OCI-LY3 (cell line): ENCODE measurements around the gene ERMAP.

Source experiments
- EZH2phosphoT487 ChIP-seq: fragments of 200-600 bp; shearing (Covaris generic); IDR thresholded peaks from 2 replicates; pipeline ENCODE4 v1.6.1; 2018; ENCODE audit warnings: antibody characterized with exemption, mixed run types, low read depth
- TF ChIP-seq, protein P1 (sequence below): fragments of 200-600, 300-600 bp; sonication (generic); IDR thresholded peaks from 2 replicates; pipeline ENCODE4 v1.5.1; 2014; ENCODE audit warnings: antibody characterized with exemption, low read length, low read depth

GRCh38 chr1:42861014-42861399 lies 44.1 kb downstream of the ERMAP start:
- TF ChIP-seq, protein P1, sequence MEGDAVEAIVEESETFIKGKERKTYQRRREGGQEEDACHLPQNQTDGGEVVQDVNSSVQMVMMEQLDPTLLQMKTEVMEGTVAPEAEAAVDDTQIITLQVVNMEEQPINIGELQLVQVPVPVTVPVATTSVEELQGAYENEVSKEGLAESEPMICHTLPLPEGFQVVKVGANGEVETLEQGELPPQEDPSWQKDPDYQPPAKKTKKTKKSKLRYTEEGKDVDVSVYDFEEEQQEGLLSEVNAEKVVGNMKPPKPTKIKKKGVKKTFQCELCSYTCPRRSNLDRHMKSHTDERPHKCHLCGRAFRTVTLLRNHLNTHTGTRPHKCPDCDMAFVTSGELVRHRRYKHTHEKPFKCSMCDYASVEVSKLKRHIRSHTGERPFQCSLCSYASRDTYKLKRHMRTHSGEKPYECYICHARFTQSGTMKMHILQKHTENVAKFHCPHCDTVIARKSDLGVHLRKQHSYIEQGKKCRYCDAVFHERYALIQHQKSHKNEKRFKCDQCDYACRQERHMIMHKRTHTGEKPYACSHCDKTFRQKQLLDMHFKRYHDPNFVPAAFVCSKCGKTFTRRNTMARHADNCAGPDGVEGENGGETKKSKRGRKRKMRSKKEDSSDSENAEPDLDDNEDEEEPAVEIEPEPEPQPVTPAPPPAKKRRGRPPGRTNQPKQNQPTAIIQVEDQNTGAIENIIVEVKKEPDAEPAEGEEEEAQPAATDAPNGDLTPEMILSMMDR: no peak
- no peak for TF ChIP-seq EZH2phosphoT487
